Lower lobe of right lung (tissue), 2 donors: ENCODE data around the gene MND1. TPM values are rescaled to one million over a fixed set of nuclear protein-coding genes. Genes with fewer than 3 reads are reported as not detected.

Experiments used
- ATAC-seq, 2 donors: fragments of 200-7000 bp; cut with Tn5 transposase; one replicate each; pipeline ENCODE4 v1.9.1; 2020 to 2022; ENCODE audit warnings: mild to moderate bottlenecking in 2 of 2, moderate library complexity in 2 of 2
- DNase-seq: peaks from one replicate; pipeline ENCODE4 v3.0.0-alpha.2; 2020
- H3K27ac ChIP-seq: fragments of 200-600 bp; one replicate; pipeline ENCODE4 v1.8.0; 2022
- H3K27me3 ChIP-seq: fragments of 200-600 bp; one replicate; pipeline ENCODE4 v1.8.0; 2022; ENCODE audit warnings: low read depth
- H3K36me3 ChIP-seq: fragments of 200-600 bp; one replicate; pipeline ENCODE4 v1.8.0; 2022; ENCODE audit warnings: mild to moderate bottlenecking
- H3K4me1 ChIP-seq: fragments of 200-600 bp; one replicate; pipeline ENCODE4 v1.8.0; 2022
- H3K4me3 ChIP-seq: fragments of 200-600 bp; one replicate; pipeline ENCODE4 v1.8.0; 2022; ENCODE audit warnings: mild to moderate bottlenecking
- H3K9me3 ChIP-seq: fragments of 200-600 bp; one replicate; pipeline ENCODE4 v1.8.0; 2022
- CTCF ChIP-seq: fragments of 200-600 bp; IDR thresholded peaks from one replicate; pipeline ENCODE4 v1.8.0; 2022; ENCODE audit warnings: antibody characterized with exemption, mild to moderate bottlenecking
- intact Hi-C: fragments of 100-400 bp; cut with DNase I; formaldehyde crosslinking; loops from one replicate; pipeline ENCODE4 v1.11.0; 2022
- total RNA-seq: library from RNA; stranded (reverse); fragmentation: NEBNext Ultra II Directional; extraction: Animal tissue kit (Norgen Biotek cat#: 25700); gene quantifications from one replicate; pipeline ENCODE4 v1.2.1, GENCODE V29; 2021
- donor health status: DM: no; HTN: yes; CAD: no; lungs with severe emphysema.

The MND1 gene
- total RNA-seq, 1 donor from 2014 or later, result 0.83 TPM

GRCh38 chr4:153428941-153429475 is 84.5 kb downstream of the MND1 start:
- no peaks in the 10 kb centered on the region for H3K4me1 ChIP-seq
- no peak for TF ChIP-seq CTCF
- H3K4me3 ChIP-seq, result no peak overlapping the region
- ATAC-seq, result no peak
- no peaks in the 10 kb centered on the region for H3K27me3 ChIP-seq
- H3K36me3 ChIP-seq, result no peaks in the 10 kb centered on the region
- DNase-seq, result no peak
- H3K27ac ChIP-seq, result no peak overlapping the region
- intact Hi-C loops, result no loop called here
- H3K9me3 ChIP-seq, result no peaks in the 10 kb centered on the region

DNA sequence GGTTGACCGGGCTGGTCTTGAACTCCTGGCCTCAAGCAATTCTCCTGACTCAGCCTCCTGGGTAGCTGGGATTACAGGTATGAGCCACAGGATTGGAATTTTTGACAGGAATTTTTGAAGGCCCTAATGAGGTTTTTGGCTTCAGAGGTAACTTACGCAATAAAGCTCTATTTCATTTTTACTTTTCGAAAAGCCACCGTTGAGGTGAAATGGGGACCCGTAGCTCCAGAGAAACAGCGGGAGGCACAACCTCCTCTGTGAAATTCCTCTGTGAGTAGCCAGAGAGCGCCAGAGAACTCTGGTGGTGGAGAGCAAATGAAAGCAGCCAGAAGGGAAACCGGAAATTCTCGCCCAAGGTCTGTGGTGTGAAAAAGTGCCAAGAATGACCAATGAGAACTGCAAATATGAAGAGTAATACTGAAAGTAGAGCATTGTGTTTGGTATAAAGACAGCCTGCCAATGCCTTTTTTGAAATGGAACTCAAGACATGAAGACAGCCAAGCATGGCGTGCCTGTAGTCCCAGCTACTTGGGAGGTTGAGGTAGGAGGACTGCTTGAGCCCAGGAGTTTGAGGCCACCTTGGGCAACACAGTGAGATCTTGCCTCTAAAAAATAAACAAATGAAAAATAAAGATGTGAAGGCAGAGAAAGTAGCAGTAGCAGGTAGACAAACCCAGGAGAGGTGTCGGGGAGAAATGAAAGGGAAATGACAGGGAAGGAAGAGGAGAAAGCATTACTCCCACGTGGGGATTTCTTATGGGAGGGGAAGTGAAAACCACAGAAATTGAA is 88.7 kb downstream of the MND1 start:
- Histone ChIP-seq H3K27ac (no peak overlapping the region), H3K4me1 (no peaks in the 10 kb centered on the region), H3K27me3 (no peaks in the 10 kb centered on the region), H3K9me3 (no peaks in the 10 kb centered on the region), H3K36me3 (no peaks in the 10 kb centered on the region), H3K4me3 (peak overlapping the region; percentile 28)
- peak; percentile 62 for DNase-seq
- intact Hi-C loops, result no loop called here
- peak; percentile 72 for TF ChIP-seq CTCF
- ATAC-seq, result peak; percentile 89 to 90

DNA sequence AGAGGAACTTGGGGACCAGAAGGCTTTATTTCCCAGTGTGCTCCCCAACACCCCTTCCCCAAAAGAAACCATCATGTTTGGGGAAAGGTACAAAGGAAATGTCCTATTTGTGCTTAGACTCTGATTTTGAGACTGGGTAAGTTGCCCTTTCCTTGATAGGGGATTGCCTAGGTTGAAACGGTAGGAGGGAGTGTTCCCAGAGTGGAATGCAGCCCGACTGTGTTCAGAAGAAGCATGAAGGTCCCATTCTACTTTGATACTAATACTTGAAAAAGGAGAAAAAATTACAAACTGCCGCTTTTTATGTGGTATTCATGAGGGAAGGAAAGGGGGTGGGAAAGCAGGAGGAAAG is 89.2 kb downstream of the MND1 start:
- no peaks in the 10 kb centered on the region for H3K27me3 ChIP-seq
- DNase-seq (no peak), ATAC-seq (peak in 1 of 2 donors; percentile 8)
- peak overlapping the region; percentile 28 for H3K4me3 ChIP-seq
- intact Hi-C loops, result no loop called here
- no peaks in the 10 kb centered on the region for H3K9me3 ChIP-seq
- no peak overlapping the region for H3K27ac ChIP-seq
- TF ChIP-seq CTCF, result no peak
- no peaks in the 10 kb centered on the region for H3K36me3 ChIP-seq
- no peaks in the 10 kb centered on the region for H3K4me1 ChIP-seq

- peaks cover 3% of the 10 kb centered on the region for H3K4me1 ChIP-seq
- no peaks in the 10 kb centered on the region for H3K36me3 ChIP-seq
- H3K27me3 ChIP-seq, result no peaks in the 10 kb centered on the region
- no peak overlapping the region for H3K4me3 ChIP-seq
- DNase-seq, result no peak
- ATAC-seq, result no peak
- intact Hi-C loops, result no loop called here
- no peak overlapping the region for H3K27ac ChIP-seq
- H3K9me3 ChIP-seq, result no peaks in the 10 kb centered on the region
- no peak for TF ChIP-seq CTCF
These were observed 89.7 kb downstream of the MND1 start for GRCh38 chr4:153434190-153434589.

DNA sequence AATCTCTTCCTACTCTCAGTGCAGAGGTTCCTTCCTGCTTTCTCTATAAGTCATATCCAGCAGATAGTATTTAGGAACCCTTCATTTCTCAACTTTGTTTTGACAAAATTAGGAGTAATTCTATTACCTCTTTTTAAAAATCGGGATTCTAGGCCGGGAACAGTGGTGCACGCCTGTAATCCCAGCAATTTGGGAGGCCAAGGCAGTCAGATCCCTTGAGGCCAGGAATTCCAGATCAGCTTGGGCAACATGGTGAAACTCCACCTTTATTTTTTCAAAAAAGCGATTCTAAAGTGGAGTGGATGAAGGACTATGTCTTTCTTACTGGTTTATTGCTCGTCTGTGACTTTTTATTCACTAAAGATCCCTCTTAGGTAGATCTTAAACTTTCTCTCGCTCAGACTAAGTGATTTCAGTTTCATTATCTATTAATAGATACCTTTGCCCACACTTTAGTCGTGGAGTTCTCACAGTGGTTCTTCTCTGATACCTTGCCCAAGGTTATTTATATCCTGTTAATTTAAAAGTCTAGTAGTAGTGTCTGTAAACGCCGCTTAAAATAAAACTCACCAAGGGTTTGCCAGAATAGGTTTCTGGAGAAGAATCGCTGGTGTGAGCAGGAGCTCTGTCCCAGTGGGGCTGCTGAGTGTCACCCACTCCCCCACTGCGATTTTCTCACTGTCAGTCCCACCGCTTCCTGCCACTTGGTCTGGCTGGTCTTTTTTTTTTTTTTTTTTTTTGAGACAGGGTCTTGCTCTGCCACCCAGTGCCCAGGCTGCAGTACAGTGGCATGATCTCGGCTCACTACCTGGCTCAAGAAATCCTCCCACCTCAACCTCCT is 94.6 kb downstream of the MND1 start:
- Histone ChIP-seq H3K4me3 (peak overlapping the region; percentile 30), H3K4me1 (peaks cover 4% of the 10 kb centered on the region), H3K27me3 (no peaks in the 10 kb centered on the region), H3K27ac (no peak overlapping the region), H3K36me3 (no peaks in the 10 kb centered on the region), H3K9me3 (no peaks in the 10 kb centered on the region)
- ATAC-seq, result no peak
- intact Hi-C loops, result no loop called here
- DNase-seq, result no peak
- TF ChIP-seq CTCF, result no peak
